HepG2 (cell line): ENCODE results near the gene TPX2. TPM values are rescaled to one million over a fixed set of nuclear protein-coding genes. Genes with fewer than 3 reads are reported as not detected.

Experiments
- DNMT3B ChIP-seq: conservative IDR thresholded peaks from 2 replicates; pipeline ENCODE4 v1.6.1; 2016; ENCODE audit warnings: missing biosample characterization, control low read depth
- IRX3 ChIP-seq: sonication (generic); formaldehyde crosslinking; IDR thresholded peaks from 2 replicates; pipeline ENCODE4 v1.8.1; 2023; ENCODE audit warnings: mild to moderate bottlenecking, low read depth, missing genetic modification reagents, borderline replicate concordance
- JUND ChIP-seq: sonication (generic); formaldehyde crosslinking; IDR thresholded peaks from 2 replicates; pipeline ENCODE4 v1.8.0; 2022; ENCODE audit warnings: mild to moderate bottlenecking, missing genetic modification reagents
- PAF1 ChIP-seq: IDR thresholded peaks from 2 replicates; pipeline ENCODE4 v1.6.1; 2016; ENCODE audit warnings: missing genetic modification reagents, missing compliant biosample characterization
- PHB2 ChIP-seq: fragments of 450-650 bp; IDR thresholded peaks from 2 replicates; pipeline ENCODE4 v1.6.1; 2018; ENCODE audit not compliant: partially characterized antibody
- ZEB1 ChIP-seq: IDR thresholded peaks from 2 replicates; pipeline ENCODE4 v1.6.1; 2012; ENCODE audit warnings: mild to moderate bottlenecking, low read depth, inconsistent platforms; ENCODE audit not compliant: insufficient replicate concordance
- ZFP1 ChIP-seq: IDR thresholded peaks from 2 replicates; pipeline ENCODE4 v1.6.1; 2016
- ZFP36L1 ChIP-seq: sonication (generic); formaldehyde crosslinking; IDR thresholded peaks from 2 replicates; pipeline ENCODE4 v1.8.0; 2022; ENCODE audit warnings: mild to moderate bottlenecking, missing genetic modification reagents, moderate library complexity
- ZKSCAN5 ChIP-seq: sonication (generic); formaldehyde crosslinking; IDR thresholded peaks from 2 replicates; pipeline ENCODE4 v1.5.1; 2020; ENCODE audit warnings: mild to moderate bottlenecking, missing genetic modification reagents
- ZNF850 ChIP-seq: sonication (generic); formaldehyde crosslinking; conservative IDR thresholded peaks from 2 replicates; pipeline ENCODE4 v1.9.0; 2021; ENCODE audit warnings: mild to moderate bottlenecking, missing genetic modification reagents
- polyA plus RNA-seq, 8 experiments: library from polyadenylated mRNA; depleted of rRNA in 3 of 8; stranded (reverse) in 7 of 8; unstranded in 1 of 8; fragments of >200 nt; fragmentation: Illumina TruSeq in 4 of 8; extraction: Trizol in 4 of 8; gene quantifications; 2 replicates each; pipeline versions ENCODE4 v1.2.1 to v1.2.3, GENCODE V29; 2011 to 2016; ENCODE audit warnings: low read depth in 4 of 8, missing spikeins in 1 of 8, mixed read lengths in 1 of 8; ENCODE audit not compliant: insufficient read depth in 1 of 8
- total RNA-seq, 5 experiments: library from RNA; depleted of rRNA; stranded (reverse); fragments of >200 nt; fragmentation: Illumina TruSeq; extraction: Trizol; gene quantifications; 2 replicates each; pipeline ENCODE4 v1.2.3, GENCODE V29; 2016; ENCODE audit warnings: low read depth in 1 of 5
- TF ChIP-seq, protein P1 (sequence below): sonication (generic); formaldehyde crosslinking; IDR thresholded peaks from 2 replicates; pipeline ENCODE4 v1.5.1; 2020; ENCODE audit warnings: missing genetic modification reagents, mild to moderate bottlenecking, borderline replicate concordance
- TF ChIP-seq, protein P2 (sequence below): sonication (generic); formaldehyde crosslinking; IDR thresholded peaks from 2 replicates; pipeline ENCODE4; 2020; ENCODE audit warnings: missing genetic modification reagents, mild to moderate bottlenecking, borderline replicate concordance
- TF ChIP-seq, protein P3 (sequence below): sonication (generic); formaldehyde crosslinking; IDR thresholded peaks from 2 replicates; pipeline ENCODE4 v1.4.0; 2020; ENCODE audit warnings: missing genetic modification reagents
- TF ChIP-seq, protein P4 (sequence below): IDR thresholded peaks from 2 replicates; pipeline ENCODE4 v1.6.1; 2016
- TF ChIP-seq, protein P5 (sequence below): sonication (generic); formaldehyde crosslinking; IDR thresholded peaks from 2 replicates; pipeline ENCODE4 v1.4.0; 2020; ENCODE audit warnings: missing genetic modification reagents

TPX2 gene
- total and polyA plus RNA-seq, 2 of the 13 experiments (the other 11 are each of a cell fraction or from before 2014, with no cell fraction given) = 34.3 to 124 TPM

DNA sequence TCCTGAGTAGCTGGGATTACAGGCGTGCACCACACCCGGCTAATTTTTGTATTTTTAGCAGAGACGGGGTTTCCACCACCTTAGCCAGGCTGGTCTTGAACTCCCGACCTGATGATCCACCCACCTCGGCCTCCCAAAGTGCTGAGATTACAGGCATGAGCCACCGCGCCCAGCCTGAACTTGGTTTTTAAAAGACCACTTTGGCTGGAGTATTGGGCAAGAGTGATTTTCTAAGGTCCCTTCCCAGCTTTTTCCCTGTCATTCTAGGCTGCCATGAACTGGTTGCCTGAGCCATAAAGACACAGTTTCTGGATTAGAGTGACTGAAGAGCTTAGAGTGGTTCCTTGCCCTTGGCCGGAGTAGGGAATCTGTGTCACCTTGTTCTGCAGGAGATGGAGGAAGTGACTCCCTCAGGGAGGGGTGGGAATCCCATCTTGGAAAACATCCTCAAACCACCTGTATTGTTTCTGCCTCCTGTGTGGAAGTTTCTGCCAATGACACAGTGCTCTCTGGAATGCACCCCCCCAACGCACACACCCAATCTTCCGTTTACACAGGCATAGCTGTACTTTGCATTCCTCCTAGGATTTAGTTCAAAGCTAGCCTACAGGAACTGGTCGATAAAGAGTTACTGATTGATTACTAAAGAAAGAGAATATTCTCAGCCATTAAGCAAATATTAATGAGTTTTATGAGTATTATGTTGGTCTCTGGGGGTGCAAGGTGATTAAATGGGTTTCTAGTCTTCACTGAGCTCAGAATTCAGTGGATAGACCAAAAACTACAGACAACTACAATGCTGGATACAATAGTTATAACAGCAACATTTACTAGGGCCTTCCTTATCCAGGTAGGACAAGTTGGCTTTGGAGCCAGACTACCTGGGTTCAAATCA is 34.6 kb upstream of the TPX2 start (continued):
- TF ChIP-seq, protein P1, sequence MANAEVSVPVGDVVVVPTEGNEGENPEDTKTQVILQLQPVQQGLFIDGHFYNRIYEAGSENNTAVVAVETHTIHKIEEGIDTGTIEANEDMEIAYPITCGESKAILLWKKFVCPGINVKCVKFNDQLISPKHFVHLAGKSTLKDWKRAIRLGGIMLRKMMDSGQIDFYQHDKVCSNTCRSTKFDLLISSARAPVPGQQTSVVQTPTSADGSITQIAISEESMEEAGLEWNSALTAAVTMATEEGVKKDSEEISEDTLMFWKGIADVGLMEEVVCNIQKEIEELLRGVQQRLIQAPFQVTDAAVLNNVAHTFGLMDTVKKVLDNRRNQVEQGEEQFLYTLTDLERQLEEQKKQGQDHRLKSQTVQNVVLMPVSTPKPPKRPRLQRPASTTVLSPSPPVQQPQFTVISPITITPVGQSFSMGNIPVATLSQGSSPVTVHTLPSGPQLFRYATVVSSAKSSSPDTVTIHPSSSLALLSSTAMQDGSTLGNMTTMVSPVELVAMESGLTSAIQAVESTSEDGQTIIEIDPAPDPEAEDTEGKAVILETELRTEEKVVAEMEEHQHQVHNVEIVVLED (CRISPR knock-in tag) = peak; percentile 82; the same call in 1 of the 2 replicates
- TF ChIP-seq DNMT3B (CRISPR knock-in tag) (peak; percentile 99), IRX3 (CRISPR knock-in tag) (no peak), ZNF850 (CRISPR knock-in tag) (no peak), ZKSCAN5 (CRISPR knock-in tag) (peak; percentile 80; the same call in 1 of the 2 replicates), PHB2 (no peak), ZFP36L1 (CRISPR knock-in tag) (peak; percentile 99), ZEB1 (peak; percentile 99), ZFP1 (CRISPR knock-in tag) (peak; percentile 95; the same call in 1 of the 2 replicates), PAF1 (no peak; the same call in 1 of the 2 replicates), JUND (CRISPR knock-in tag) (peak; percentile 99)
- TF ChIP-seq, protein P2, sequence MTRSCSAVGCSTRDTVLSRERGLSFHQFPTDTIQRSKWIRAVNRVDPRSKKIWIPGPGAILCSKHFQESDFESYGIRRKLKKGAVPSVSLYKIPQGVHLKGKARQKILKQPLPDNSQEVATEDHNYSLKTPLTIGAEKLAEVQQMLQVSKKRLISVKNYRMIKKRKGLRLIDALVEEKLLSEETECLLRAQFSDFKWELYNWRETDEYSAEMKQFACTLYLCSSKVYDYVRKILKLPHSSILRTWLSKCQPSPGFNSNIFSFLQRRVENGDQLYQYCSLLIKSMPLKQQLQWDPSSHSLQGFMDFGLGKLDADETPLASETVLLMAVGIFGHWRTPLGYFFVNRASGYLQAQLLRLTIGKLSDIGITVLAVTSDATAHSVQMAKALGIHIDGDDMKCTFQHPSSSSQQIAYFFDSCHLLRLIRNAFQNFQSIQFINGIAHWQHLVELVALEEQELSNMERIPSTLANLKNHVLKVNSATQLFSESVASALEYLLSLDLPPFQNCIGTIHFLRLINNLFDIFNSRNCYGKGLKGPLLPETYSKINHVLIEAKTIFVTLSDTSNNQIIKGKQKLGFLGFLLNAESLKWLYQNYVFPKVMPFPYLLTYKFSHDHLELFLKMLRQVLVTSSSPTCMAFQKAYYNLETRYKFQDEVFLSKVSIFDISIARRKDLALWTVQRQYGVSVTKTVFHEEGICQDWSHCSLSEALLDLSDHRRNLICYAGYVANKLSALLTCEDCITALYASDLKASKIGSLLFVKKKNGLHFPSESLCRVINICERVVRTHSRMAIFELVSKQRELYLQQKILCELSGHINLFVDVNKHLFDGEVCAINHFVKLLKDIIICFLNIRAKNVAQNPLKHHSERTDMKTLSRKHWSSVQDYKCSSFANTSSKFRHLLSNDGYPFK (CRISPR knock-in tag) = peak; percentile 58; the same call in 1 of the 2 replicates
- TF ChIP-seq, protein P3, sequence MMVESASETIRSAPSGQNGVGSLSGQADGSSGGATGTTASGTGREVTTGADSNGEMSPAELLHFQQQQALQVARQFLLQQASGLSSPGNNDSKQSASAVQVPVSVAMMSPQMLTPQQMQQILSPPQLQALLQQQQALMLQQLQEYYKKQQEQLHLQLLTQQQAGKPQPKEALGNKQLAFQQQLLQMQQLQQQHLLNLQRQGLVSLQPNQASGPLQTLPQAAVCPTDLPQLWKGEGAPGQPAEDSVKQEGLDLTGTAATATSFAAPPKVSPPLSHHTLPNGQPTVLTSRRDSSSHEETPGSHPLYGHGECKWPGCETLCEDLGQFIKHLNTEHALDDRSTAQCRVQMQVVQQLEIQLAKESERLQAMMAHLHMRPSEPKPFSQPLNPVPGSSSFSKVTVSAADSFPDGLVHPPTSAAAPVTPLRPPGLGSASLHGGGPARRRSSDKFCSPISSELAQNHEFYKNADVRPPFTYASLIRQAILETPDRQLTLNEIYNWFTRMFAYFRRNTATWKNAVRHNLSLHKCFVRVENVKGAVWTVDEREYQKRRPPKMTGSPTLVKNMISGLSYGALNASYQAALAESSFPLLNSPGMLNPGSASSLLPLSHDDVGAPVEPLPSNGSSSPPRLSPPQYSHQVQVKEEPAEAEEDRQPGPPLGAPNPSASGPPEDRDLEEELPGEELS (CRISPR knock-in tag) = peak; percentile 100
- TF ChIP-seq, protein P4, sequence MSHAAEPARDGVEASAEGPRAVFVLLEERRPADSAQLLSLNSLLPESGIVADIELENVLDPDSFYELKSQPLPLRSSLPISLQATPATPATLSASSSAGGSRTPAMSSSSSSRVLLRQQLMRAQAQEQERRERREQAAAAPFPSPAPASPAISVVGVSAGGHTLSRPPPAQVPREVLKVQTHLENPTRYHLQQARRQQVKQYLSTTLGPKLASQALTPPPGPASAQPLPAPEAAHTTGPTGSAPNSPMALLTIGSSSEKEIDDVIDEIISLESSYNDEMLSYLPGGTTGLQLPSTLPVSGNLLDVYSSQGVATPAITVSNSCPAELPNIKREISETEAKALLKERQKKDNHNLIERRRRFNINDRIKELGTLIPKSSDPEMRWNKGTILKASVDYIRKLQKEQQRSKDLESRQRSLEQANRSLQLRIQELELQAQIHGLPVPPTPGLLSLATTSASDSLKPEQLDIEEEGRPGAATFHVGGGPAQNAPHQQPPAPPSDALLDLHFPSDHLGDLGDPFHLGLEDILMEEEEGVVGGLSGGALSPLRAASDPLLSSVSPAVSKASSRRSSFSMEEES (CRISPR knock-in tag) = peak; percentile 98
- TF ChIP-seq, protein P5, sequence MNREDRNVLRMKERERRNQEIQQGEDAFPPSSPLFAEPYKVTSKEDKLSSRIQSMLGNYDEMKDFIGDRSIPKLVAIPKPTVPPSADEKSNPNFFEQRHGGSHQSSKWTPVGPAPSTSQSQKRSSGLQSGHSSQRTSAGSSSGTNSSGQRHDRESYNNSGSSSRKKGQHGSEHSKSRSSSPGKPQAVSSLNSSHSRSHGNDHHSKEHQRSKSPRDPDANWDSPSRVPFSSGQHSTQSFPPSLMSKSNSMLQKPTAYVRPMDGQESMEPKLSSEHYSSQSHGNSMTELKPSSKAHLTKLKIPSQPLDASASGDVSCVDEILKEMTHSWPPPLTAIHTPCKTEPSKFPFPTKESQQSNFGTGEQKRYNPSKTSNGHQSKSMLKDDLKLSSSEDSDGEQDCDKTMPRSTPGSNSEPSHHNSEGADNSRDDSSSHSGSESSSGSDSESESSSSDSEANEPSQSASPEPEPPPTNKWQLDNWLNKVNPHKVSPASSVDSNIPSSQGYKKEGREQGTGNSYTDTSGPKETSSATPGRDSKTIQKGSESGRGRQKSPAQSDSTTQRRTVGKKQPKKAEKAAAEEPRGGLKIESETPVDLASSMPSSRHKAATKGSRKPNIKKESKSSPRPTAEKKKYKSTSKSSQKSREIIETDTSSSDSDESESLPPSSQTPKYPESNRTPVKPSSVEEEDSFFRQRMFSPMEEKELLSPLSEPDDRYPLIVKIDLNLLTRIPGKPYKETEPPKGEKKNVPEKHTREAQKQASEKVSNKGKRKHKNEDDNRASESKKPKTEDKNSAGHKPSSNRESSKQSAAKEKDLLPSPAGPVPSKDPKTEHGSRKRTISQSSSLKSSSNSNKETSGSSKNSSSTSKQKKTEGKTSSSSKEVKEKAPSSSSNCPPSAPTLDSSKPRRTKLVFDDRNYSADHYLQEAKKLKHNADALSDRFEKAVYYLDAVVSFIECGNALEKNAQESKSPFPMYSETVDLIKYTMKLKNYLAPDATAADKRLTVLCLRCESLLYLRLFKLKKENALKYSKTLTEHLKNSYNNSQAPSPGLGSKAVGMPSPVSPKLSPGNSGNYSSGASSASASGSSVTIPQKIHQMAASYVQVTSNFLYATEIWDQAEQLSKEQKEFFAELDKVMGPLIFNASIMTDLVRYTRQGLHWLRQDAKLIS (CRISPR knock-in tag) = peak; percentile 99
